GM19099 (cell line): Measurements from ENCODE around the gene POLD3.

ENCODE experiments used
- POLR2A ChIP-seq: IDR thresholded peaks from 3 replicates; pipeline ENCODE4 v1.6.1; 2011; ENCODE audit warnings: low read depth; ENCODE audit not compliant: insufficient read length; ENCODE audit errors: extremely low read depth

POLD3 gene

DNA sequence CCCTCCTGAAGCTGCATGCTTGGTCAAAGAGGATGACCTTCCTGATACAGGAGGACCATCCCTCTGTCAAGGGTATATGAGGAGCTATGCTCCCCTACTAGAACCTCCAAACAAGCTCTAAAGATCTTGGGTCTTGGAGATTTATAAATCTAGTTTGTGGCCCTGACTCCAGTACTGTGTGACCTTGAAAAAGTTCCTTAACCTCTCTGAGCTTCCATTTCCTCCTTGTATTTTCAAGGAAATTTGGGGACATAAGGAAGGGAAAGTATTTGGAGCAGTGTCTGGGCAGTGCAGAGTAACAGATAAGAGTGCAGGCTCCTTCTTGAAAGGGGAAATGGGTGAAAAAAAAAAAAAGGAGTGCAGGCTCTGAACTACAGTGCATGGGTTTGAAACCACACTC is 93.0 kb downstream of the POLD3 start:
- no peak for TF ChIP-seq POLR2A

DNA sequence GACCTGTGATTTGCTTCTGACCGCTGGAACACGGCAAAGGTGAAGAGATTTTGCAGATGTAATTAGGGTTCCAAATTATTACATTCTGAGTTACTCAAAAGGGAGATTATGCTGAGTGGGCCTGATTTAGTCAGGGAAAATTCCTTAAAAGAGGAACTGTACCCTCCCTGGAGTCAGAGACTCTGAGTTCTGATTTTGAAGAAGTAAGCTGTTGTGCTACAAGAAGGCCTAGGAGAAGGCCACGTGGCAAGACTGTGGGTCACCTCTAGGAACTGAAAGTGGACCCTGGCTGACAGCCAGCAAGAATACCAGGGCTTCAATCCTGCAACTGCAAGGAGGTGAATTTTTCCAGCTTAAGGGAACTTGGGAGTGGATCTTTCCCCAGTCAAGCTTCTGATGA is 93.5 kb downstream of the POLD3 start:
- TF ChIP-seq POLR2A: no peak

DNA sequence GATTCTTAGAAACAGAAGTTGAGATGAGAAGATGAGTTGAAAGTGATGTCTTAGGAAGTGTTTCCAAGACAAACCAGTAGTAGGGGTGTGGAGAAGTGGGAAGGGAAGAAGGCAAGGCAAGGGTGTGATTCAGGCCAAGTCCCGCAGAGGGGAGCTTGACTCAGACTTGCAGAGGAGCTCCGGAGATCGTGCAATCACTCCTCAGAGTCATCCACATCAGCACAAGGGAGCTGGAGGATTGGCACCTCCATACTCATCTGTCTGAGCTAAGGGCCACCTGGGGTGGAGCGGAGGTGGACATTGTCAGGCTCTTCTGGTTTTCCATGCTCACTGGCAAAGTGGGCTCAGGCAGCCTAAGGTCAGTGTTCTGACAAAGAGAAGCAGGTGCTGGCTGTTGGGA is 94.4 kb downstream of the POLD3 start:
- TF ChIP-seq POLR2A: no peak

DNA sequence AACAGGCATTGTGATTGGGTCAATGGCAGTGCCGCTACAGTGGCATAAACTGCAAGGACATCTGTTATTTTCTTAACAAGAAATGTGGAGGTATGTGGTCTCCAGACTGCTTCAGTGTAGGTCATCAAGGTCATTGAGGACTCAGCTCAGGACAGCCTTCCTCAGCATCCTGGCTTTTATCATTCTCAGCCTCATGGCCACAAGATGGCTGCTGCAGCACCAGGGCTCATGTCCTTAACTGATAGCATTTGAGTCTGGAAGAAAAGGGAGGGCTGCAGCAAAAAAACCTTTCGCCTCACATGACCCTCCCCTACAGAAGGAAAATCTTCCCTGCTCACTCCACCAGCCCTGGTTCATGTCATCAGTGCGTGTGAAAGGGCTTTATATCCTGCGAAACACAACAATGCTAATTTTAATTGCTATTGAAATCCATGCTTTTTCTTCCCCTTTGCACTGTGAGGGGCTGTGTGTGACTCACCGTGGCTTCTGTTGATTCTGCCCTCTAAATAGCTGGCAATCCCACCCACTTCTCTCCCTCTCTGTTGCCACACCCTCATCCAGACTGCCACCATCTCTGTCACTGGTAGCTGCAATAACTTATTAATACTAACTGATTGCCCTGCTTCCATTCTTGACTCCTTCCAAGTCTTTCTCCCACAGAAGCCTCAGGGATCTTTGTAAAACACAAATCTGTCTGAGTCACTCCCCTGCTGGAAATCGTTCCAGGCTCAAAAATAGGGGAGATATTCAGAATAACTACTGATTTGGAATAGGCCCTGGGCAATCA is 95.0 kb downstream of the POLD3 start:
- TF ChIP-seq POLR2A: no peak

DNA sequence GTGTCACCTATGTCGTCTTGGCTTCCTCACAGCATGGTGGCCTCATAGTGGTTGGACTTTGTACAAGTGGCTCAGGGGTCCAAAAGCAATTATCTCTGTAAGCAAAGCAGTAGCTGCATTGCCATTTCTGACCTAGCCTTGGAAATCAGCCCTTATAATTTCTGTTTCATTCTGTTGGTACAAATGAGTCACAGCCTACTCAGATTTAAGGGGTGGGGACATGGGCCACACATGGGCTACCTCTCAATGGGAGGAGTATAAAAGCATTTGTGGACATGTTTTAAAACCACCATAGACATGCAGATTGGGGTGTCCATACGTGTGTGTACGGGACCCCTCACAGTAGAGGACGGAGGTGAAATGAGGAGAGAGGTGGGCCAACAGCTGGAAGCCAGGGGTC is 97.3 kb downstream of the POLD3 start:
- TF ChIP-seq POLR2A: no peak

DNA sequence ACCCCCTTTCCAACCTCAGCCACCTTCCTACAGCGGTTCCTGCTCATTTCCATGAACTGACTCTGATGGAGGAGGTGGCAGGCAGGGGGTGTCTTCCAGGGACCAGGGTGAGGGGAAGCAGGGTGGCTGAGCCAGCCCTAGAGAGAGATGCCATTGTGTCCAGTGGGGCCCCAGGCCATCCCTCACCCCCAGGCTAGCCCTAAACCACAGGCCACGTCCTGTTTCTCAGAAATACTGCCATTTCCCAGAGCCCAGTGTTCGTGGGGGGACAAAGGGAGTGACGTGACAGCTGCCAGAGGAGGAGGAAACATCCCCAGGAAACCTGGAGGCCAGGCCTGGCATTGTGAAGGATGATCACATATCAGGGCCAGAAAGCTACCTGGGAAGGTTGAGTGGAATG is 99.4 kb downstream of the POLD3 start:
- TF ChIP-seq POLR2A: no peak
